Thyroid gland (tissue), 4 donors: ENCODE data around the gene FLT4. TPM values are rescaled to one million over a fixed set of nuclear protein-coding genes. Genes with fewer than 3 reads are reported as not detected.

ENCODE experiments used
- DNase-seq, 2 donors: peaks; one replicate each; pipeline ENCODE4 v3.0.0-alpha.2; 2019
- H3K27ac ChIP-seq, 3 donors: fragments of 200-600 bp; sonication (generic); 1 replicate in 2 of 3; 2 replicates in 1 of 3; pipeline ENCODE4 v1.5.1; 2016 to 2019; ENCODE audit warnings: mild to moderate bottlenecking in 1 of 3, moderate library complexity in 1 of 3
- H3K27me3 ChIP-seq: fragments of 200-600 bp; sonication (generic); one replicate; pipeline ENCODE4 v1.5.1; 2019
- H3K36me3 ChIP-seq, 2 donors: fragments of 200-600 bp; sonication (generic); one replicate each; pipeline ENCODE4 v1.5.1; 2016 to 2019
- H3K4me1 ChIP-seq, 2 donors: fragments of 200-600 bp; sonication (generic); one replicate each; pipeline ENCODE4 v1.5.1; 2017 to 2019
- H3K4me3 ChIP-seq, 3 donors: fragments of 200-600 bp; sonication (generic); replicated peaks in 1 of 3; 1 replicate in 2 of 3; 2 replicates in 1 of 3; pipeline ENCODE4 v1.5.1; 2016; ENCODE audit warnings: mild to moderate bottlenecking in 1 of 3
- H3K9me3 ChIP-seq: fragments of 200-600 bp; sonication (generic); one replicate; pipeline ENCODE4 v1.5.1; 2017
- POLR2A ChIP-seq, 2 donors: fragments of 450-650 bp; IDR thresholded peaks; one replicate each; pipeline ENCODE4 v1.6.1; 2017; ENCODE audit warnings: antibody characterized with exemption in 2 of 2, mild to moderate bottlenecking in 2 of 2, moderate library complexity in 1 of 2
- WGBS, 2 donors: methylation state at CpG; one replicate each; pipeline ENCODE4 v1.1.5; 2017; 5-methylcytosine and 5-hydroxymethylcytosine counted together
- intact Hi-C: fragments of 100-400 bp; cut with DNase I; formaldehyde crosslinking; loops from one replicate; pipeline ENCODE4 v1.15.1; 2023
- total RNA-seq, 4 donors: library from RNA; depleted of rRNA; stranded (reverse); fragments of >200 nt; gene quantifications; one replicate each; pipeline ENCODE4 v1.2.3, GENCODE V29; 2016
- TF ChIP-seq, protein P1 (sequence below), 6 experiments: fragments of 200-600 bp in 3 of 6; fragments of 450-650 bp in 3 of 6; sonication (generic) in 3 of 6; IDR thresholded peaks; one replicate each; pipeline ENCODE4 v1.5.1; 2016 to 2019; ENCODE audit warnings: antibody characterized with exemption in 6 of 6, mild to moderate bottlenecking in 2 of 6, inconsistent platforms in 1 of 6, moderate library complexity in 1 of 6

Gene FLT4
- total RNA-seq, 4 donors from 2014 or later, result 52.8 to 90.9 (median 66.8) TPM

DNA sequence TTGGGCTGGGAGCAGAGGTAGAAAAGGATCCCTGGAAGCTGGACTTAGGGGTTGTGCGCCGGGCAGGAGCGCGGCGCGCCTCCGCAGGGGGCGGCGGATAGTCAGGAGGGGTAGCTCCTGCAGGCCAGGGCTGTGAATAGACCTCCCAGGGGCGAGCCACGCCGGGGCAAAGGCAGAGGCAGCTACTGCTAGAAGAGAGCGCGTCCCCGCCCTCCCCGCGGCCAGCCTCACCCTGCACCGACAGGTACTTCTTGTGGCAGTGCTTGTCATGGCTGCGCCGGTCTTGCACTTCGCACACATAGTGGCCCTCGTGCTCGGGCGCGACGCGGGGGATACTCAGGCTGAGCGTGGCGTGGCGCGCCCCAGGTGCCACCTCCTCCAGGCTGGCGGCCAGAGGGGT is 28.1 kb downstream of the FLT4 start:
- Histone ChIP-seq H3K4me1 (peaks cover 0 to 6% of the 10 kb centered on the region in 2 donors), H3K27ac (no peak overlapping the region), H3K27me3 (no peaks in the 10 kb centered on the region), H3K9me3 (no peaks in the 10 kb centered on the region), H3K4me3 (no peak overlapping the region), H3K36me3 (peaks cover 0 to under 1% of the 10 kb centered on the region in 2 donors)
- TF ChIP-seq, protein P1, sequence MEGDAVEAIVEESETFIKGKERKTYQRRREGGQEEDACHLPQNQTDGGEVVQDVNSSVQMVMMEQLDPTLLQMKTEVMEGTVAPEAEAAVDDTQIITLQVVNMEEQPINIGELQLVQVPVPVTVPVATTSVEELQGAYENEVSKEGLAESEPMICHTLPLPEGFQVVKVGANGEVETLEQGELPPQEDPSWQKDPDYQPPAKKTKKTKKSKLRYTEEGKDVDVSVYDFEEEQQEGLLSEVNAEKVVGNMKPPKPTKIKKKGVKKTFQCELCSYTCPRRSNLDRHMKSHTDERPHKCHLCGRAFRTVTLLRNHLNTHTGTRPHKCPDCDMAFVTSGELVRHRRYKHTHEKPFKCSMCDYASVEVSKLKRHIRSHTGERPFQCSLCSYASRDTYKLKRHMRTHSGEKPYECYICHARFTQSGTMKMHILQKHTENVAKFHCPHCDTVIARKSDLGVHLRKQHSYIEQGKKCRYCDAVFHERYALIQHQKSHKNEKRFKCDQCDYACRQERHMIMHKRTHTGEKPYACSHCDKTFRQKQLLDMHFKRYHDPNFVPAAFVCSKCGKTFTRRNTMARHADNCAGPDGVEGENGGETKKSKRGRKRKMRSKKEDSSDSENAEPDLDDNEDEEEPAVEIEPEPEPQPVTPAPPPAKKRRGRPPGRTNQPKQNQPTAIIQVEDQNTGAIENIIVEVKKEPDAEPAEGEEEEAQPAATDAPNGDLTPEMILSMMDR (IDR thresholded peaks at IDR 0.05), result no peak
- no peak for TF ChIP-seq POLR2A (IDR thresholded peaks at IDR 0.05)
- 77 to 90% methylated on average over 20 to 32 of the region's 32 CpGs for WGBS, 2 donors
- intact Hi-C loops, result no loop called here
- DNase-seq, result no peak

GRCh38 chr5:180620014-180620413 is 29.4 kb downstream of the FLT4 start:
- Histone ChIP-seq H3K27me3 (no peaks in the 10 kb centered on the region), H3K36me3 (peaks cover 0 to 3% of the 10 kb centered on the region in 2 donors), H3K4me3 (no peak overlapping the region), H3K27ac (no peak overlapping the region), H3K9me3 (no peaks in the 10 kb centered on the region), H3K4me1 (peaks cover 0 to 6% of the 10 kb centered on the region in 2 donors)
- no peak for DNase-seq
- intact Hi-C loops, result no loop called here
- 93 to 100% methylated on average over 10 to 14 of the region's 14 CpGs for WGBS, 2 donors
- TF ChIP-seq, protein P1 (IDR thresholded peaks at IDR 0.05), result no peak
- TF ChIP-seq POLR2A (IDR thresholded peaks at IDR 0.05), result no peak

DNA sequence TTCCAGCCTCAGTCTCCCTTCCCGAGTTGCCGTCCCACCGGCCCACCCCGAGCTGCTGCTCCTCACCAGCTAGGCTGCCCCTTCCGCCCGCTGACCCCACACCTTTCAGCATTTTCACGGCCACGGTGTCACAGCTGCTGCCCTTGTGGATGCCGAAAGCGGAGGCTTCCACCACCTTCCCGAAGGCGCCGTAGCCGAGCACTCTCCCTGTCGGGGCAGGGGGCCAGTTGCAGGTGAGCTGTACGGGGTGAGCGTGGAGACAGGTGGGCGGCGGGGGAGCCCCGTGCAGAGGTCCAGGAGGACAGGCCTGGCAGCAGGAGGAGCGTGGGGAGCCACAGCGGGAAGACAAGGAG is 29.9 kb downstream of the FLT4 start:
- Histone ChIP-seq H3K27ac (no peak overlapping the region), H3K4me3 (no peak overlapping the region), H3K4me1 (peaks cover 0 to 6% of the 10 kb centered on the region in 2 donors), H3K9me3 (no peaks in the 10 kb centered on the region), H3K36me3 (peaks cover 0 to 3% of the 10 kb centered on the region in 2 donors), H3K27me3 (no peaks in the 10 kb centered on the region)
- DNase-seq, result no peak
- no peak for TF ChIP-seq POLR2A (IDR thresholded peaks at IDR 0.05)
- TF ChIP-seq, protein P1 (IDR thresholded peaks at IDR 0.05), result no peak
- intact Hi-C loops, result no loop called here
- 82 to 92% methylated on average over 14 to 21 of the region's 22 CpGs for WGBS, 2 donors

- 52 to 67% methylated on average over 6 to 15 of the region's 90 CpGs for WGBS, 2 donors
- no peaks in the 10 kb centered on the region for H3K9me3 ChIP-seq
- H3K27ac ChIP-seq, result no peak overlapping the region
- TF ChIP-seq POLR2A (IDR thresholded peaks at IDR 0.05), result no peak
- TF ChIP-seq, protein P1 (IDR thresholded peaks at IDR 0.05), result peak in 3 of 6 experiments; percentile 3 to 37 (median 30)
- DNase-seq, result peak in 1 of 2 donors; percentile 27
- H3K4me3 ChIP-seq, result peak overlapping the region in 1 of 3 donors; percentile 23
- peaks cover 0 to 3% of the 10 kb centered on the region in 2 donors for H3K36me3 ChIP-seq
- H3K27me3 ChIP-seq, result no peaks in the 10 kb centered on the region
- intact Hi-C loops, result no loop called here
- peaks cover 0 to 6% of the 10 kb centered on the region in 2 donors for H3K4me1 ChIP-seq
Measured at GRCh38 chr5:180618829-180619562, 30.4 kb downstream of the FLT4 start.

GRCh38 chr5:180618487-180618828 is 30.9 kb downstream of the FLT4 start:
- TF ChIP-seq, protein P1 (IDR thresholded peaks at IDR 0.05), result no peak
- TF ChIP-seq POLR2A (IDR thresholded peaks at IDR 0.05), result no peak
- H3K27me3 ChIP-seq, result no peaks in the 10 kb centered on the region
- 48 to 55% methylated on average over 4 to 14 of the region's 15 CpGs for WGBS, 2 donors
- no peak for DNase-seq
- H3K4me3 ChIP-seq, result peak overlapping the region in 1 of 3 donors; percentile 23
- H3K36me3 ChIP-seq, result peaks cover 0 to 3% of the 10 kb centered on the region in 2 donors
- intact Hi-C loops, result no loop called here
- H3K4me1 ChIP-seq, result peaks cover 0 to 6% of the 10 kb centered on the region in 2 donors
- no peaks in the 10 kb centered on the region for H3K9me3 ChIP-seq
- H3K27ac ChIP-seq, result no peak overlapping the region
